ENCODE data around the gene TMEM225B.

DNA sequence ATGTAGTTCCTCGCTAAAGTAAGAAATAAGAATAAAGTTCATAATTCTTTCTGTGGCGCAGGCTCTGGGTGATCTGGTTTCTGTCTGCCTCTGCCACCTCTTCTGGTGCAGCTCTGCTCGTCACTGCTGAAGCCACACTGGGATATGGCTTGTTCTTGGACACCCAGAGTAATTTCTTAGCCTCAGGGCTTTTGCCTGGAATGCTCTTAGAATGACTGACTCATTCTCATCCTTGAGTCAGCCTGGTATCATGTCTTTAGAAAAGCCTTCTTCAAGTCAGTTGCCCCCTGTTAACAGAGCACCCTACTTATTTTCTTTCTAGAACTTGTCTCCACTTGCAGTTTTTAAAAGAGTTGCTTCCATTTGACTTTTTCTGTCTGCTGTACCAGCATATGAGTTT, 20.7 kb downstream of the TMEM225B start:
- no peak for TF ChIP-seq CTCF (IDR thresholded peaks at IDR 0.05)
- no peak for TF ChIP-seq POLR2AphosphoS5 (IDR thresholded peaks at IDR 0.05)
- TF ChIP-seq POLR2A (IDR thresholded peaks at IDR 0.05) = no peak

Measured in transverse colon (tissue), 4 donors.